Inferior parietal cortex (tissue), 1 donor: Measurements from ENCODE around the gene ITPKB.
A peak's percentile ranks its signal among the peaks of the same experiment; 100 is the strongest.
"Not testable (repeated sequence)": the region's sequence is repeated elsewhere in the genome, so short reads cannot be mapped to it uniquely, and the experiment has no call there.

Experiments used
- DNase-seq: peaks from one replicate; pipeline ENCODE4 v3.0.0-alpha.2; 2016; ENCODE audit errors: extremely low spot score

ITPKB gene

GRCh38 chr1:226624526-226624925 is 114.6 kb downstream of the ITPKB start:
- no peak for DNase-seq

- DNase-seq = no peak
Measured at GRCh38 chr1:226622012-226622411, 117.1 kb downstream of the ITPKB start.

- DNase-seq = no peak
Measured at GRCh38 chr1:226619031-226619430, 120.1 kb downstream of the ITPKB start.

GRCh38 chr1:226618380-226618779 is 120.7 kb downstream of the ITPKB start:
- no peak for DNase-seq

GRCh38 chr1:226617719-226618118 is 121.4 kb downstream of the ITPKB start:
- not testable (repeated sequence) for DNase-seq

- no peak for DNase-seq
Measured at GRCh38 chr1:226617109-226617508, 122.0 kb downstream of the ITPKB start.

GRCh38 chr1:226616636-226617035 is 122.4 kb downstream of the ITPKB start:
- DNase-seq = no peak

GRCh38 chr1:226615876-226616275 is 123.2 kb downstream of the ITPKB start:
- no peak for DNase-seq

GRCh38 chr1:226611980-226612379 is 127.1 kb downstream of the ITPKB start:
- DNase-seq = not testable (repeated sequence)

- DNase-seq = no peak
Measured at GRCh38 chr1:226611301-226611700, 127.8 kb downstream of the ITPKB start.

GRCh38 chr1:226610671-226611070 is 128.4 kb downstream of the ITPKB start:
- no peak for DNase-seq

GRCh38 chr1:226609836-226610455 is 129.1 kb downstream of the ITPKB start:
- DNase-seq = no peak

GRCh38 chr1:226608699-226609505 is 130.2 kb downstream of the ITPKB start:
- DNase-seq = peak; percentile 81

- DNase-seq = no peak
Measured at GRCh38 chr1:226607821-226608220, 131.3 kb downstream of the ITPKB start.

- DNase-seq = no peak
Measured at GRCh38 chr1:226607268-226607660, 131.8 kb downstream of the ITPKB start.

- DNase-seq = no peak
Measured at GRCh38 chr1:226606311-226607267, 132.5 kb downstream of the ITPKB start.

- DNase-seq = no peak
Measured at GRCh38 chr1:226605318-226605950, 133.6 kb downstream of the ITPKB start.

- no peak for DNase-seq
Measured at GRCh38 chr1:226604560-226605317, 134.3 kb downstream of the ITPKB start.

- no peak for DNase-seq
Measured at GRCh38 chr1:226603858-226604559, 135.1 kb downstream of the ITPKB start.
